Activated CD8-positive, alpha-beta T cell treated with anti-CD3 and anti-CD28 coated beads for 36 hours (primary cell): ENCODE data around the gene C1orf21. TPM values are rescaled to one million over a fixed set of nuclear protein-coding genes. Genes with fewer than 3 reads are reported as not detected.

ENCODE experiments used
- ATAC-seq: fragments of 200-7000 bp; cut with Tn5 transposase; one replicate; pipeline ENCODE4 v1.10.0; 2021; ENCODE audit warnings: mild to moderate bottlenecking, moderate library complexity
- CTCF ChIA-PET: fragments of 350-600 bp; sonication (Branson Sonifier 250); formaldehyde crosslinking; loops from one replicate; lab custom pipeline; 2021; ENCODE audit warnings: antibody characterized with exemption; lab: Charles Lee
- POLR2A ChIA-PET: fragments of 350-600 bp; sonication (Branson Sonifier 250); formaldehyde crosslinking; loops from one replicate; lab custom pipeline; 2021; ENCODE audit warnings: antibody characterized with exemption; lab: Charles Lee
- DNase-seq: peaks from one replicate; pipeline ENCODE4 v3.0.0-alpha.2; 2020
- H3K27ac Mint-ChIP-seq: one replicate; pipeline ENCODE4 v1.8.0; 2021; ENCODE audit warnings: mild to moderate bottlenecking, mixed read lengths
- H3K27me3 Mint-ChIP-seq: one replicate; pipeline ENCODE4 v1.8.0; 2021; ENCODE audit warnings: mixed read lengths
- H3K36me3 Mint-ChIP-seq: one replicate; pipeline ENCODE4 v1.8.0; 2021; ENCODE audit warnings: low read depth, mixed read lengths
- H3K4me1 Mint-ChIP-seq: one replicate; pipeline ENCODE4 v1.8.0; 2021; ENCODE audit warnings: low read depth, mixed read lengths
- H3K4me3 Mint-ChIP-seq: one replicate; pipeline ENCODE4 v1.8.0; 2021; ENCODE audit warnings: mild to moderate bottlenecking, moderate library complexity, mixed read lengths
- H3K9me3 Mint-ChIP-seq: one replicate; pipeline ENCODE4 v1.8.0; 2021; ENCODE audit warnings: mixed read lengths
- intact Hi-C: fragments of 100-400 bp; cut with micrococcal nuclease; formaldehyde crosslinking; loops from one replicate; pipeline ENCODE4 v1.10.0; 2022
- total RNA-seq, 2 experiments: library from RNA; stranded (reverse); gene quantifications; one replicate each; pipeline ENCODE4 v1.2.3, GENCODE V29; 2021
- TF ChIP-seq, protein P1 (sequence below): fragments of 200-600 bp; IDR thresholded peaks from one replicate; pipeline ENCODE4 v1.8.0; 2022; ENCODE audit warnings: antibody characterized with exemption, mild to moderate bottlenecking

Gene C1orf21
- total RNA-seq, 2 experiments from 2014 or later: 3.8 to 4.6 TPM

DNA sequence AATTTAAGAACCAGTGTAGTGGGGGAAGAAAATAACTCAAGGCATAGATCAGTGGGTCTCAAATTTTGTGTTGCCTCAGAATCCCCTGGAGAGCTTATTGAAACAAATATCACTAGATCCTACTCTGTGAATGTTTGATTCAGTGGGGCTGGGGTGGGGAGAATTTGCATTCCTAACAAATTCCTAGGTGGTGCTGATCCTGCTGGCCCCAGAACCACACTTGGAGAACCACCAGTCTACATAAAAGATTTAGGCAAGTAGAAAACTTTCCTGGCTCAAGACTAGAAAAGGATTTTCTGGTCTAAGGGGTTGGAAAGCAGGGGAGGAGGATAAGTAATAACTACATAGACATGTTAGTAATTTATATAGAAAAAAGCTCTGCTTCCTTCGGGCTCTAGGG is 34.1 kb upstream of the C1orf21 start:
- Mint-ChIP-seq H3K4me1 (no peaks in the 10 kb centered on the region), H3K4me3 (no peak overlapping the region), H3K36me3 (no peaks in the 10 kb centered on the region), H3K27ac (no peak overlapping the region), H3K27me3 (peaks cover 12% of the 10 kb centered on the region), H3K9me3 (no peaks in the 10 kb centered on the region)
- ChIA-PET POLR2A (no interaction called here), CTCF (interaction anchor here (1.6 kb wide), 1 partner anchor 14 kb away, joined by 4 read pairs; no protein-coding TSS in a partner anchor)
- DNase-seq (no peak), ATAC-seq (no peak)
- TF ChIP-seq, protein P1, sequence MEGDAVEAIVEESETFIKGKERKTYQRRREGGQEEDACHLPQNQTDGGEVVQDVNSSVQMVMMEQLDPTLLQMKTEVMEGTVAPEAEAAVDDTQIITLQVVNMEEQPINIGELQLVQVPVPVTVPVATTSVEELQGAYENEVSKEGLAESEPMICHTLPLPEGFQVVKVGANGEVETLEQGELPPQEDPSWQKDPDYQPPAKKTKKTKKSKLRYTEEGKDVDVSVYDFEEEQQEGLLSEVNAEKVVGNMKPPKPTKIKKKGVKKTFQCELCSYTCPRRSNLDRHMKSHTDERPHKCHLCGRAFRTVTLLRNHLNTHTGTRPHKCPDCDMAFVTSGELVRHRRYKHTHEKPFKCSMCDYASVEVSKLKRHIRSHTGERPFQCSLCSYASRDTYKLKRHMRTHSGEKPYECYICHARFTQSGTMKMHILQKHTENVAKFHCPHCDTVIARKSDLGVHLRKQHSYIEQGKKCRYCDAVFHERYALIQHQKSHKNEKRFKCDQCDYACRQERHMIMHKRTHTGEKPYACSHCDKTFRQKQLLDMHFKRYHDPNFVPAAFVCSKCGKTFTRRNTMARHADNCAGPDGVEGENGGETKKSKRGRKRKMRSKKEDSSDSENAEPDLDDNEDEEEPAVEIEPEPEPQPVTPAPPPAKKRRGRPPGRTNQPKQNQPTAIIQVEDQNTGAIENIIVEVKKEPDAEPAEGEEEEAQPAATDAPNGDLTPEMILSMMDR: no peak
- intact Hi-C loops: no loop called here

DNA sequence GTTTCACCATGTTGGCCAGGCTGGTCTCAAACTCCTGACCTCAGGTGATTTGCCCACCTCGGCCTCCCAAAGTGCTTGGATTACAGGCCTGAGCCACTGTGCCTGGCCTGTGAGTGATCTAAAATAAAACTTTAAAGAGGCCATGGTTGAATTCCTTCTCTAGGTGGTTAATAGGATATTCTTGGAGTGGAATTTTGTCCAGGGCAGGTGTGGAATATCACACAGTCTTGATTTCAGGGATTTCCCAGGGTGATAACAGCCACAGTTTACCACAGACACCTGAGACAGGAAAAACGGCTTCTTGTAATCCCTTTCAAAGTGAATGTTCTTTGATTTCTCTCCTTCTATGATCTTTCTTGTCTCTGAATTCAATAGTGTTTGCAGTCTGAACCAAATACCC is 32.1 kb upstream of the C1orf21 start:
- Mint-ChIP-seq H3K4me3 (no peak overlapping the region), H3K36me3 (no peaks in the 10 kb centered on the region), H3K27me3 (peaks cover 12% of the 10 kb centered on the region), H3K9me3 (no peaks in the 10 kb centered on the region), H3K4me1 (no peaks in the 10 kb centered on the region), H3K27ac (no peak overlapping the region)
- intact Hi-C loops: no loop called here
- POLR2A ChIA-PET: no interaction called here
- DNase-seq: no peak
- ATAC-seq: no peak
- TF ChIP-seq, protein P1: no peak
- CTCF ChIA-PET: no interaction called here

DNA sequence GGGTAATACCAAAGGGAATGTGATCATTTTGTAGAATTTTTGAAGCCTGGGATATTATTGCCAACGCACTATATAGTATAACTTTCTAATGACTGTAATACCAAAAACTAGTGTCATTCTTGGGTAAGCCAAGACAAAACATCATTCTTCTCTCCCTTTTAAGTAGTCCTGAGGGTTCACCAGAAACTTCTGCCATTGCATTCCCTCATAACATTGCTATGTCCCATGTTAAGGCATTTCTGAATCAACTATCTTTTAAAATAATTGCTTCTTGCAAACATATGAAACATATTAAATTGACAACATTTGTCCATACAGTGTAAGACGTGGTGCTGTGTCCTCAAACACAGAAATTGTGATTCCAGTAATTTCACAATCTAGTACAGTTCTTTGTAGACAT is 29.9 kb upstream of the C1orf21 start:
- no peaks in the 10 kb centered on the region for H3K4me1 Mint-ChIP-seq
- H3K36me3 Mint-ChIP-seq: no peaks in the 10 kb centered on the region
- no peak for ATAC-seq
- no peak for DNase-seq
- peaks cover 12% of the 10 kb centered on the region for H3K27me3 Mint-ChIP-seq
- ChIA-PET POLR2A (no interaction called here), CTCF (no interaction called here)
- TF ChIP-seq, protein P1: no peak
- H3K27ac Mint-ChIP-seq: no peak overlapping the region
- no peaks in the 10 kb centered on the region for H3K9me3 Mint-ChIP-seq
- intact Hi-C loops: no loop called here
- H3K4me3 Mint-ChIP-seq: no peak overlapping the region

- no peaks in the 10 kb centered on the region for H3K36me3 Mint-ChIP-seq
- ChIA-PET CTCF (no interaction called here), POLR2A (interaction anchor here (0.8 kb wide), 1 partner anchor 9 kb away, joined by 3 read pairs; no protein-coding TSS in a partner anchor)
- no peaks in the 10 kb centered on the region for H3K9me3 Mint-ChIP-seq
- no peak for DNase-seq
- intact Hi-C loops: no loop called here
- peaks cover 7% of the 10 kb centered on the region for H3K27me3 Mint-ChIP-seq
- no peak overlapping the region for H3K27ac Mint-ChIP-seq
- no peaks in the 10 kb centered on the region for H3K4me1 Mint-ChIP-seq
- ATAC-seq: no peak
- TF ChIP-seq, protein P1: no peak
- no peak overlapping the region for H3K4me3 Mint-ChIP-seq
Observed at GRCh38 chr1:184358256-184358655, 28.6 kb upstream of the C1orf21 start.

GRCh38 chr1:184359909-184360308 is 26.9 kb upstream of the C1orf21 start:
- no peaks in the 10 kb centered on the region for H3K9me3 Mint-ChIP-seq
- H3K4me1 Mint-ChIP-seq: no peaks in the 10 kb centered on the region
- H3K27me3 Mint-ChIP-seq: peaks cover 5% of the 10 kb centered on the region
- DNase-seq: no peak
- H3K36me3 Mint-ChIP-seq: no peaks in the 10 kb centered on the region
- ATAC-seq: no peak
- intact Hi-C loops: no loop called here
- no peak overlapping the region for H3K27ac Mint-ChIP-seq
- H3K4me3 Mint-ChIP-seq: no peak overlapping the region
- CTCF ChIA-PET: no interaction called here
- TF ChIP-seq, protein P1: no peak
- POLR2A ChIA-PET: interaction anchor here (1.1 kb wide), 1 partner anchor 12 kb away, joined by 3 read pairs; no protein-coding TSS in a partner anchor
